ENCODE data around the gene HPS4.

The HPS4 gene

GRCh38 chr22:26527574-26528465 is 44.2 kb upstream of the HPS4 start:
- H3K9me2 ChIP-seq (replicated peaks; ENCODE audit: control insufficient read depth, low read length), result no peaks in the 10 kb centered on the region
- no peak for TF ChIP-seq CTCF (IDR thresholded peaks at IDR 0.05; ENCODE audit: low read depth, low read length, poor library complexity, severe bottlenecking)
- TF ChIP-seq EZH2phosphoT487 (IDR thresholded peaks at IDR 0.05; ENCODE audit: borderline replicate concordance, low read length), result no peak
- no peaks in the 10 kb centered on the region for H4K20me1 ChIP-seq (ENCODE audit: control insufficient read depth, insufficient read depth, low read depth, low read length)
- peaks cover 19% of the 10 kb centered on the region for H3K79me2 ChIP-seq (ENCODE audit: control insufficient read depth, low read length)
- H3K4me2 ChIP-seq (ENCODE audit: low read length), result peak overlapping the region; percentile 93
- no peaks in the 10 kb centered on the region for H3K27me3 ChIP-seq (ENCODE audit: control insufficient read depth, low read length)
- H3F3A ChIP-seq (ENCODE audit: control insufficient read depth, insufficient read depth), result peaks cover 44% of the 10 kb centered on the region
- H3K4me3 ChIP-seq (ENCODE audit: low read length), result peak overlapping the region; percentile 68
- no peaks in the 10 kb centered on the region for H3K9me3 ChIP-seq (ENCODE audit: control insufficient read depth, insufficient read depth, low read length)
- peaks cover 87% of the 10 kb centered on the region for H3K36me3 ChIP-seq (ENCODE audit: control insufficient read depth, low read length)
- H3K27ac ChIP-seq (ENCODE audit: low read depth, low read length), result peak overlapping the region; percentile 86
- H3K4me1 ChIP-seq (ENCODE audit: control insufficient read depth, low read length), result peaks cover 99% of the 10 kb centered on the region

GRCh38 chr22:26527167-26527566 is 43.6 kb upstream of the HPS4 start:
- peaks cover 83% of the 10 kb centered on the region for H3K36me3 ChIP-seq (ENCODE audit: control insufficient read depth, low read length)
- H3K27ac ChIP-seq (ENCODE audit: low read depth, low read length), result peak overlapping the region; percentile 86
- TF ChIP-seq CTCF (IDR thresholded peaks at IDR 0.05; ENCODE audit: low read depth, low read length, poor library complexity, severe bottlenecking), result peak; percentile 32
- TF ChIP-seq EZH2phosphoT487 (IDR thresholded peaks at IDR 0.05; ENCODE audit: borderline replicate concordance, low read length), result no peak

GRCh38 chr22:26525946-26526564 is 42.5 kb upstream of the HPS4 start:
- H3K79me2 ChIP-seq (ENCODE audit: control insufficient read depth, low read length), result peaks cover 4% of the 10 kb centered on the region
- no peaks in the 10 kb centered on the region for H3K9me2 ChIP-seq (replicated peaks; ENCODE audit: control insufficient read depth, low read length)
- no peaks in the 10 kb centered on the region for H3K27me3 ChIP-seq (ENCODE audit: control insufficient read depth, low read length)
- peaks cover 87% of the 10 kb centered on the region for H3K4me1 ChIP-seq (ENCODE audit: control insufficient read depth, low read length)
- H4K20me1 ChIP-seq (ENCODE audit: control insufficient read depth, insufficient read depth, low read depth, low read length), result no peaks in the 10 kb centered on the region
- H3K36me3 ChIP-seq (ENCODE audit: control insufficient read depth, low read length), result peaks cover 72% of the 10 kb centered on the region
- no peak for TF ChIP-seq CTCF (IDR thresholded peaks at IDR 0.05; ENCODE audit: low read depth, low read length, poor library complexity, severe bottlenecking)
- peak overlapping the region; percentile 93 for H3K4me2 ChIP-seq (ENCODE audit: low read length)
- H3K27ac ChIP-seq (ENCODE audit: low read depth, low read length), result peak overlapping the region; percentile 86
- peaks cover 40% of the 10 kb centered on the region for H3F3A ChIP-seq (ENCODE audit: control insufficient read depth, insufficient read depth)
- H3K9me3 ChIP-seq (ENCODE audit: control insufficient read depth, insufficient read depth, low read length), result no peaks in the 10 kb centered on the region
- no peak overlapping the region for H3K4me3 ChIP-seq (ENCODE audit: low read length)

More at GRCh38 chr22:26527167-26527566, 43.6 kb upstream of the HPS4 start:
- Histone ChIP-seq H3K4me2 (ENCODE audit: low read length) (peak overlapping the region; percentile 93), H3K9me2 (replicated peaks; ENCODE audit: control insufficient read depth, low read length) (no peaks in the 10 kb centered on the region), H3F3A (ENCODE audit: control insufficient read depth, insufficient read depth) (peaks cover 40% of the 10 kb centered on the region), H3K4me1 (ENCODE audit: control insufficient read depth, low read length) (peaks cover 98% of the 10 kb centered on the region), H4K20me1 (ENCODE audit: control insufficient read depth, insufficient read depth, low read depth, low read length) (no peaks in the 10 kb centered on the region), H3K27me3 (ENCODE audit: control insufficient read depth, low read length) (no peaks in the 10 kb centered on the region), H3K9me3 (ENCODE audit: control insufficient read depth, insufficient read depth, low read length) (no peaks in the 10 kb centered on the region), H3K4me3 (ENCODE audit: low read length) (peak overlapping the region; percentile 68), H3K79me2 (ENCODE audit: control insufficient read depth, low read length) (peaks cover 13% of the 10 kb centered on the region)
